Tibial nerve (tissue), 4 donors: Measurements from ENCODE around the gene B4GALT5. TPM values are rescaled to one million over a fixed set of nuclear protein-coding genes. Genes with fewer than 3 reads are reported as not detected.

ENCODE experiments used
- DNase-seq, 2 donors: peaks; one replicate each; pipeline ENCODE4 v3.0.0-alpha.2; 2019; ENCODE audit warnings: low spot score in 2 of 2
- H3K27ac ChIP-seq, 4 donors: fragments of 200-600 bp; sonication (generic) in 3 of 4; one replicate each; pipeline ENCODE4 v1.5.1; 2017 to 2019; ENCODE audit warnings: mild to moderate bottlenecking in 1 of 4
- H3K27me3 ChIP-seq, 2 donors: fragments of 200-600 bp; sonication (generic) in 1 of 2; one replicate each; pipeline versions ENCODE4 v1.5.1 to v1.6.0; 2017 to 2019
- H3K36me3 ChIP-seq, 3 donors: fragments of 200-600 bp; sonication (generic); one replicate each; pipeline ENCODE4 v1.5.1; 2018 to 2019
- H3K4me1 ChIP-seq, 4 donors: fragments of 200-600 bp; sonication (generic) in 3 of 4; one replicate each; pipeline ENCODE4 v1.5.1; 2017 to 2019
- H3K4me3 ChIP-seq, 4 donors: fragments of 200-600 bp; sonication (generic) in 3 of 4; one replicate each; pipeline ENCODE4 v1.5.1; 2017 to 2019; ENCODE audit warnings: mild to moderate bottlenecking in 1 of 4, moderate library complexity in 1 of 4
- H3K9me3 ChIP-seq, 4 donors: fragments of 200-600 bp; sonication (generic) in 3 of 4; one replicate each; pipeline ENCODE4 v1.5.1; 2017 to 2019
- EP300 ChIP-seq, 2 donors: sonication (generic); formaldehyde crosslinking; IDR thresholded peaks; one replicate each; pipeline ENCODE4 v1.6.1; 2017; ENCODE audit warnings: antibody characterized with exemption in 2 of 2, mild to moderate bottlenecking in 1 of 2
- POLR2A ChIP-seq, 2 donors: fragments of 450-650 bp; IDR thresholded peaks; one replicate each; pipeline ENCODE4 v1.6.1; 2017; ENCODE audit warnings: antibody characterized with exemption in 2 of 2, mild to moderate bottlenecking in 2 of 2, moderate library complexity in 2 of 2
- WGBS, 2 donors: methylation state at CpG; one replicate each; pipeline ENCODE4 v1.1.5; 2018; 5-methylcytosine and 5-hydroxymethylcytosine counted together
- total RNA-seq, 4 donors: library from RNA; depleted of rRNA; stranded (reverse); fragments of >200 nt; gene quantifications; one replicate each; pipeline ENCODE4 v1.1.0, GENCODE V29; 2016
- TF ChIP-seq, protein P1 (sequence below), 5 experiments: fragments of 200-600 bp in 3 of 5; fragments of 450-650 bp in 2 of 5; sonication (generic) in 3 of 5; IDR thresholded peaks; one replicate each; pipeline ENCODE4 v1.5.1; 2016 to 2019; ENCODE audit warnings: antibody characterized with exemption in 5 of 5, mild to moderate bottlenecking in 3 of 5, moderate library complexity in 2 of 5

Gene B4GALT5
- total RNA-seq, 4 donors from 2014 or later = 13.6 to 25.2 (median 20.7) TPM

DNA sequence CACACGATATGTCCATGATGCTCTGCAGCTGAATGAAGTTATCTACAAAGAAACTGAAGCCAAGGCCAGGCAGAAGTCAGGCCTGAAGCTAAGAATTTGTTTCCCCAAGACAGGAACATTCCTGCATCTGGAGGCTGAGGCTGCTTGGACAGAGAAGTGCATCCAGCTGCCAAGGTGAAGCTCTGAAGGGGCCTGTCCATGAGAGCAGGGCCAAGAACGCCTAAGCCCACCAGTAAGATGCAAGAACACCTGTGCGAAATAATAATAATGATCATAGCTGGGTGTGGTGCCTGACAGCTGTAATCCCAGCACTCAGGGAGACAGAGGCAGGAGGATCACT lies 37.7 kb upstream of the B4GALT5 start:
- Histone ChIP-seq H3K4me1 (peaks cover 0 to 41% (median 15%) of the 10 kb centered on the region in 4 donors), H3K27me3 (no peaks in the 10 kb centered on the region), H3K36me3 (no peaks in the 10 kb centered on the region), H3K4me3 (no peak overlapping the region), H3K27ac (no peak overlapping the region), H3K9me3 (no peaks in the 10 kb centered on the region)
- DNase-seq = no peak
- TF ChIP-seq, protein P1, sequence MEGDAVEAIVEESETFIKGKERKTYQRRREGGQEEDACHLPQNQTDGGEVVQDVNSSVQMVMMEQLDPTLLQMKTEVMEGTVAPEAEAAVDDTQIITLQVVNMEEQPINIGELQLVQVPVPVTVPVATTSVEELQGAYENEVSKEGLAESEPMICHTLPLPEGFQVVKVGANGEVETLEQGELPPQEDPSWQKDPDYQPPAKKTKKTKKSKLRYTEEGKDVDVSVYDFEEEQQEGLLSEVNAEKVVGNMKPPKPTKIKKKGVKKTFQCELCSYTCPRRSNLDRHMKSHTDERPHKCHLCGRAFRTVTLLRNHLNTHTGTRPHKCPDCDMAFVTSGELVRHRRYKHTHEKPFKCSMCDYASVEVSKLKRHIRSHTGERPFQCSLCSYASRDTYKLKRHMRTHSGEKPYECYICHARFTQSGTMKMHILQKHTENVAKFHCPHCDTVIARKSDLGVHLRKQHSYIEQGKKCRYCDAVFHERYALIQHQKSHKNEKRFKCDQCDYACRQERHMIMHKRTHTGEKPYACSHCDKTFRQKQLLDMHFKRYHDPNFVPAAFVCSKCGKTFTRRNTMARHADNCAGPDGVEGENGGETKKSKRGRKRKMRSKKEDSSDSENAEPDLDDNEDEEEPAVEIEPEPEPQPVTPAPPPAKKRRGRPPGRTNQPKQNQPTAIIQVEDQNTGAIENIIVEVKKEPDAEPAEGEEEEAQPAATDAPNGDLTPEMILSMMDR (IDR thresholded peaks at IDR 0.05) = no peak
- no peak for TF ChIP-seq POLR2A (IDR thresholded peaks at IDR 0.05)
- TF ChIP-seq EP300 (IDR thresholded peaks at IDR 0.05) = no peak
- WGBS, 2 donors = 61 to 74% methylated on average over 3 of the region's 3 CpGs

- DNase-seq = no peak
- H3K36me3 ChIP-seq = no peaks in the 10 kb centered on the region
- 70 to 72% methylated on average over 12 of the region's 12 CpGs for WGBS, 2 donors
- H3K27ac ChIP-seq = peak overlapping the region in 1 of 4 donors; percentile 55
- H3K4me1 ChIP-seq = peaks cover 0 to 41% (median 15%) of the 10 kb centered on the region in 4 donors
- TF ChIP-seq, protein P1 (IDR thresholded peaks at IDR 0.05) = no peak
- TF ChIP-seq EP300 (IDR thresholded peaks at IDR 0.05) (no peak), POLR2A (IDR thresholded peaks at IDR 0.05) (no peak)
- no peaks in the 10 kb centered on the region for H3K27me3 ChIP-seq
- no peak overlapping the region for H3K4me3 ChIP-seq
- H3K9me3 ChIP-seq = no peaks in the 10 kb centered on the region
Observed at GRCh38 chr20:49750611-49751396, 37.1 kb upstream of the B4GALT5 start.

GRCh38 chr20:49749625-49750024 lies 35.9 kb upstream of the B4GALT5 start:
- H3K4me3 ChIP-seq = no peak overlapping the region
- no peaks in the 10 kb centered on the region for H3K27me3 ChIP-seq
- peaks cover 0 to 41% (median 15%) of the 10 kb centered on the region in 4 donors for H3K4me1 ChIP-seq
- H3K36me3 ChIP-seq = no peaks in the 10 kb centered on the region
- WGBS, 2 donors = 75 to 97% methylated on average over 1 of the region's 1 CpG
- TF ChIP-seq, protein P1 (IDR thresholded peaks at IDR 0.05) = no peak
- TF ChIP-seq EP300 (IDR thresholded peaks at IDR 0.05) (no peak), POLR2A (IDR thresholded peaks at IDR 0.05) (no peak)
- DNase-seq = no peak
- H3K27ac ChIP-seq = no peak overlapping the region
- H3K9me3 ChIP-seq = no peaks in the 10 kb centered on the region

DNA sequence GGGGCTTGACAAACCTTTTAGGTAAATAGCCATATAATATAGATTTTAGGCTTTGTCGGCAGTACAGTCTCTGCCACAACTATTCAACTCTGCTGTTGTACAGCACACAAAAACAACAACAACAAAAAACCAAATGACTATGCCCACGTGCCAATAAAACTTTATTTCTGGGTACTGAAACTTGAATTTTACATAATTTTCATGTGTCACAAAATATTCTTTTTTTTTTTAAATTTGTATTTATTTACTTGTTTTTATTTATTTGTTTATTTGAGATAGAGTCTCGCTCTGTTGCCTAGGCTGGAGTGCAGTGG lies 34.8 kb upstream of the B4GALT5 start:
- peak overlapping the region in 3 of 4 donors; percentile 57 to 81 (median 71) for H3K27ac ChIP-seq
- H3K27me3 ChIP-seq = no peaks in the 10 kb centered on the region
- no peaks in the 10 kb centered on the region for H3K36me3 ChIP-seq
- peaks cover 0 to 41% (median 15%) of the 10 kb centered on the region in 4 donors for H3K4me1 ChIP-seq
- no peak overlapping the region for H3K4me3 ChIP-seq
- DNase-seq = no peak
- WGBS, 2 donors = 91 to 95% methylated on average over 3 of the region's 3 CpGs
- no peaks in the 10 kb centered on the region for H3K9me3 ChIP-seq
- no peak for TF ChIP-seq POLR2A (IDR thresholded peaks at IDR 0.05)
- TF ChIP-seq, protein P1 (IDR thresholded peaks at IDR 0.05) = no peak
- TF ChIP-seq EP300 (IDR thresholded peaks at IDR 0.05) = no peak

- Histone ChIP-seq H3K4me1 (peaks cover 0 to 39% (median 15%) of the 10 kb centered on the region in 4 donors), H3K27ac (peak overlapping the region in 3 of 4 donors; percentile 57 to 81 (median 71)), H3K9me3 (no peaks in the 10 kb centered on the region), H3K36me3 (no peaks in the 10 kb centered on the region), H3K27me3 (no peaks in the 10 kb centered on the region), H3K4me3 (no peak overlapping the region)
- DNase-seq = peak; percentile 72 to 74
- peak in 1 of 2 donors; percentile 83 for TF ChIP-seq EP300 (IDR thresholded peaks at IDR 0.05)
- TF ChIP-seq, protein P1 (IDR thresholded peaks at IDR 0.05) = no peak
- 31 to 40% methylated on average over 10 of the region's 10 CpGs for WGBS, 2 donors
Observed at GRCh38 chr20:49747707-49748524, 34.2 kb upstream of the B4GALT5 start.
